Gastroesophageal sphincter (tissue), 3 donors: Measurements from ENCODE around the gene RPTOR.

ENCODE experiments used
- CTCF ChIP-seq, 4 experiments: fragments of 200-600 bp in 2 of 4; fragments of 450-650 bp in 2 of 4; sonication (generic) in 1 of 4; IDR thresholded peaks; one replicate each; pipeline ENCODE4 v1.5.1; 2017 to 2019; ENCODE audit warnings: antibody characterized with exemption in 4 of 4, mild to moderate bottlenecking in 2 of 4, moderate library complexity in 2 of 4
- EP300 ChIP-seq: sonication (generic); formaldehyde crosslinking; IDR thresholded peaks from one replicate; pipeline ENCODE4 v1.6.1; 2017; ENCODE audit warnings: antibody characterized with exemption, mild to moderate bottlenecking
- POLR2A ChIP-seq, 2 donors: fragments of 450-650 bp; IDR thresholded peaks; one replicate each; pipeline ENCODE4 v1.6.1; 2017; ENCODE audit warnings: antibody characterized with exemption in 2 of 2, mild to moderate bottlenecking in 2 of 2, moderate library complexity in 1 of 2
- POLR2AphosphoS5 ChIP-seq: sonication (generic); formaldehyde crosslinking; IDR thresholded peaks from one replicate; pipeline ENCODE4 v1.6.1; 2017; ENCODE audit warnings: antibody characterized with exemption

- TF ChIP-seq CTCF (IDR thresholded peaks at IDR 0.05) (peak in 3 of 4 experiments; percentile 20 to 47 (median 23)), EP300 (no peak), POLR2A (IDR thresholded peaks at IDR 0.05) (no peak), POLR2AphosphoS5 (peak; percentile 16)
Measured at GRCh38 chr17:80891397-80892018, 346.9 kb downstream of the RPTOR start.
